ENCODE results near the gene PCMTD2.
"Not testable (repeated sequence)": the region's sequence is repeated elsewhere in the genome, so short reads cannot be mapped to it uniquely, and the experiment has no call there.

The PCMTD2 gene

DNA sequence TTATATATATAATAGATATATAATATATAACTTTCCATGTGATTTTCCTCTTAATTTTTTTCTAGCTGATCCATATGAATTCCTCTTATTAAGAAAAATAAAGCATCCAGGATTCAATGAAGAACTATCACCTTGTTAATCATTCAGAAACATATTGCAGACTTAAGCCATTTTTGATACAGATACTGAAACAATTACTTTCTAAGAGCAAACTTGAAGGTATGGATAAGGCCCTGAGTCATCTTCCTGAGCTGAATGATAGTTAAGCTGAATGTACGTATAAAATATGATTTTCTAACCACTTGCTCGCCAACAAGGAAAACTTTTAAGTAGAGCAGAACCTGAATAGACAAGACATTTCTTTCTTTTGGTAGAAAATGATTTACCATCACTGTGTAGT, 47.5 kb downstream of the PCMTD2 start:
- not testable (repeated sequence) for DNase-seq

DNA sequence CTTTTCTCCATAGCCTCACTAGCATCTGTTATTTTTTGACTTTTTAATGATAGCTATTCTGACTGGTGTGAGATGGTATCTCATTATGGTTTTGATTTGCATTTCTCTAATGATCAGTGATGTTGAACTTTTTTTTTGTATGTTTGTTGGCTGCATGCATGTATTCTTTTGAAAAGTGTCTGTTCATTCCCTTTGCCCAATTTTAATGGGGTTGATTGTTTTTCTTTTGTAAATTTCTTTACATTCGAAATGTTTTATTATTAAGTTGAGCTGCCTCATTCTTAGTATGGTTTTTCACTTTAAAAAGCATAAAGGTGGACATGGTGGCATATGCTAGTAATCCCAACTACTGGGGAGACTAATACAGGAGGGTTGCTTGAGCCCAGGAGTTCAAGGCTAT, 58.2 kb downstream of the PCMTD2 start:
- DNase-seq = not testable (repeated sequence)

DNA sequence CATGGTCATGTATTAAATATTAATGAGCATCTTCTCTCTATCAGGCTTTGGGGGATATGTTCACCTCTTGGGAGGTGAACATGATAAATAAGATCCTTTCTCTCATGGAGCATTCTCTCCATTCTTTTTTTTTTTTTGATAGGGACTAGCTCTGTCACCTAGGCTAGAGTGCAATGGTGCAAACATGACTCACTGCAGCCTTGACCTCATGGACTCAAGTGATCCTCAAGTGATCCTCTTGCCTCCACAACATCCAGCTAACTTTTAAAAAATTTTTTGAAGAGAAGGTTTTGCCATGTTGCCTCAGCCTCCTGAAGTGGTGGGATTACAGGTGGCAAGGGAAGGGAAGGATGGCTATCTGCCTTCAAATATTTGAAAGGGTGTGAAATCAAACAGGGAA, 59.8 kb downstream of the PCMTD2 start:
- DNase-seq = not testable (repeated sequence)

DNA sequence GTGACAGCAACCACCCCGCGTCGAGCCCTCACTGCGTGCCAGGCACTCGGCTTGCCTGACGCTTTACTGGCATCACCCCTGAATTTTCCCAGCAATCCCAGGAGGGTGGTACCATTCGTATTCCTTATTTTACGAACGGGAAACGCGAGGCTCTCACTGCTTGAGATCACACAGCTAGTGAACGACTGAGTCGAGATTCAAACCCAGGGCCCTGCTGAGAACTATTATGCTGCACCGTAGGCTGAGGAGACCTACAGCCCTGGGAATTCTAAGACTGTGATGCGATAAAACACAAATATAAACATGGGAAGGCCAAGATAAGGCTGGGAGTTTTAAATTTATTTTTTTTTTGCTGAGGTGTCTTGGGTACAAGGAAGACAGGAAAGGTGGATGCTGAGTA, 60.3 kb downstream of the PCMTD2 start:
- not testable (repeated sequence) for DNase-seq

DNA sequence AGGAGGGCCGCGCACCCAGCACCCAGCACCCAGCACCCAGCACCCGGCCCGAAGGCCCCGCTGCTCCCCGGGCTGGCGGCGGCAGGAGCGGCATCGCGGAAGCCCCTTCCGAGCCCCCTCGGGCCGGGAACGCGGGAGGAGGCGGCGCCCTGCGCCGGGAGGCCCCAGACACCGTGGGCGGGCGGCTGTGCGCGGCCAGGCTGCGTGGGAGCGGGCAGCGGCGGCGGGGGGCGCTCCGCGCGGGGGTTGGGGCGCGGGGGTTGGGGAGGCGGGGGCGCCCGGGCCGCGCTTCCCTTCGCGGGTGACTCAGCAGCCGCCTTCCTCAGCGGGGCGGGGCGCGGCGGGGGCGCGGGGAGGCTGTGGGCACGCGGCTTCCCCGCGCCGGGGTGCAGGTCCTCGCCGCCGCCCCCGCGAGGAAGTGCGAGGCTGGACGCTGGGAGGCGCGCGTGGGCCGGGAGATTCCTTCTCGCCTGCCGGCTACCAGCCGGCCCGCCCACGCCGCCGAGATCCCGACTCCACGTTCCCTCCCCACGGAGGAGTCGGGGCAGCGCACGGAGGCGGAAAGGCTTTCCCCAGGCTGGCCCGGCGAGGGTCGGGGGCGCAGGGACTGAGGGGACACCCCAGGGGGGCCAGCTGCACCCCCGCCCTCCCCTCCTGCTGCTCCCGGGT, 61.0 kb downstream of the PCMTD2 start:
- DNase-seq = not testable (repeated sequence)

DNA sequence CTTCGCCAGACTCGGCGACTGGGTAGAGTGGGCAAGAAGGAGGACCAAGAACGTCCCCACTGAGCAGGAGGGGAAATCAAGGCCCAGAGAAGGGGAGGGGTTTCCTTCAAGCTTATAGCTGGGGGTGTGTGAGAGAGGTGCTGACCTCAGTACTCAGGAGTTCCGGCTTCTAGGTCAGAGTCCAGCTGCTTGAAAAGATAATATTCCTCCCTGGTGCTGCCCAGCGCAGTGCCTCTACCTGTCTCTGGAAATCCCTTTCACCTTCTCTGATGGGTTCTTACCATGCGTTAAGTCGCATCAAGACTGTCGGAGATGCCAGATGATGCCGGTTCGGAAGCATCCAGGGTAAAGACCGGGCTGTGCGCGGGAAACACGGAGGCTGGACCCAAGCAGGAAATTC, 61.8 kb downstream of the PCMTD2 start:
- DNase-seq = not testable (repeated sequence)

DNA sequence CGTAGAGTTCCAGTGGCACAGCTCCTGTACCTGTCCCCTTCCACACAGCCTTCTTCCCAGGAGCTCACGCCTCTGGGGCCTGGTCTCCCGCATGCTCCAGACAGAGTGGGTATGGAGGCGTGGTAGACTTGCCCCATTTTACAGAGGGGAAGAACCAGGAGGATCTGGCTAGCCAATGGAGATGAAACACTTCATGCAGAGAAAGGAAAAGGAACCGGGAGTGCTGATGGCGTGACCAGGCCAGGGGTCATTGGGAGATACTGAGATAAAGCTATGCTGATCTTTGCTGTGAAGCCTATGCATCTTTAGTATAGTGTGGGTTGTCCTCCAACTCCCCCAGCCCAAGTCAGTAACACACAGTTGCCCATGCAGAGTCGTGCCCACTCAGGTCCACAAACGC, 62.5 kb downstream of the PCMTD2 start:
- not testable (repeated sequence) for DNase-seq

DNA sequence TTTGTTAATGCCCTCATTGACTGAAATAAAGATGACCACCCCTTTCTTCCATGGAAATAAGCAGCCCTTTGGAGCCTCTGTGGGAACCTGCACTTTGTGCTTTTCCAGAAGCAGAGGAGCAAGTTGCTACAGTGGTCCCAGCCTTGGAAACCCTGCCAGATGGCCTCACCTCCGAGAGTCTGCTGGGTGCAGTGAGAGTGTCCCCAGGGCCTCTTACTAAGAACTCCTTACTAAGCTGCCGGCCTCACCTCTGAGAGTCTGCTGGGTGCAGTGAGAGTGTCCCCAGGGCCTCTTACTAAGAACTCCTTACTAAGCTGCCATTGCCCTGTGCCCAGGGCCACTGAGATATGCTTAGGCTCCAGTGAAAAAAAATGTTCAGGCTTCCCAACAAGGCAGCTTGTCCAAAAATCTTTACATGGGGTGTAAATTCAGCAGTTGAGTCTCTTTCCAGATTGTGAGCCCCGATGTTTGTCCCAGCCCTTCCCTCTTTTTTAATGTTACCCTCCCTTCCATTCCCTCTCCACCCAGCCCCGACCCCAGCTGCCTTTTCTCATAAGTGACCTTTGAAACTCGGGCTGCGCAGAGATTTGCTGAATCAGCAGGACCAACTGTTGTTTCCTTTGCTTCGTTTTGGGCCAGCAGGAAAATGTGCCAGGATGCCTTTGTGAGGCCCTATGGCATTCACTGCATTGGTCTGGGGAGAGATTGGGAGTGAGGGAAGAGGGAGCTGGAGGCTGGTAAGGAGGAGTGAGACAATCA, 66.7 kb downstream of the PCMTD2 start:
- DNase-seq = not testable (repeated sequence)

Measured in DMS153 (cell line).